Mucosa of descending colon (tissue), 3 donors: ENCODE results near the gene KCND3. TPM values are rescaled to one million over a fixed set of nuclear protein-coding genes. Genes with fewer than 3 reads are reported as not detected.

Experiments used
- ATAC-seq: fragments of 200-7000 bp; cut with Tn5 transposase; one replicate; pipeline ENCODE4 v1.9.1; 2020; ENCODE audit warnings: mild to moderate bottlenecking, moderate library complexity
- DNase-seq, 3 donors: peaks; one replicate each; pipeline ENCODE4 v3.0.0-alpha.2; 2020
- H3K36me3 ChIP-seq: fragments of 200-600 bp; one replicate; pipeline ENCODE4 v1.8.0; 2021; ENCODE audit warnings: low read depth, mild to moderate bottlenecking
- H3K4me1 ChIP-seq: fragments of 200-600 bp; one replicate; pipeline ENCODE4 v1.8.0; 2021; ENCODE audit warnings: low read depth, mild to moderate bottlenecking
- H3K4me3 ChIP-seq: fragments of 200-600 bp; one replicate; pipeline ENCODE4 v1.8.0; 2021; ENCODE audit warnings: mild to moderate bottlenecking
- H3K9me3 ChIP-seq: fragments of 200-600 bp; one replicate; pipeline ENCODE4 v1.8.0; 2021; ENCODE audit warnings: mild to moderate bottlenecking
- CTCF ChIP-seq: fragments of 200-600 bp; IDR thresholded peaks from one replicate; pipeline ENCODE4 v1.8.0; 2022; ENCODE audit warnings: antibody characterized with exemption, mild to moderate bottlenecking
- intact Hi-C, 2 donors: fragments of 100-400 bp; cut with DNase I in 1 of 2; cut with micrococcal nuclease in 1 of 2; formaldehyde crosslinking; loops; one replicate each; pipeline versions ENCODE4 v1.11.0 to v1.11.1; 2022; cut with DNase I, micrococcal nuclease
- total RNA-seq, 3 donors: library from RNA; stranded (reverse); fragmentation: NEBNext Ultra II Directional in 2 of 3; extraction: Animal tissue kit (Norgen Biotek cat#: 25700) in 2 of 3; gene quantifications; one replicate each; pipeline versions ENCODE4 v1.2.1 to v1.2.4, GENCODE V29; 2021 to 2023
- donor health status: DM: no; HTN: no; CAD: no; lungs with moderate emphysema.
- donor health status: DM: no; HTN: no; CAD: no.
- donor health status: DM: no; HTN: yes; CAD: no.

Gene KCND3
- total RNA-seq, 3 donors from 2014 or later: 1.2 to 10.3 (median 5.5) TPM

GRCh38 chr1:111924786-111925185 is 64.7 kb downstream of the KCND3 start:
- TF ChIP-seq CTCF: no peak
- no peak for ATAC-seq
- no peak for DNase-seq
- no peaks in the 10 kb centered on the region for H3K4me1 ChIP-seq
- H3K36me3 ChIP-seq: no peaks in the 10 kb centered on the region
- H3K9me3 ChIP-seq: no peaks in the 10 kb centered on the region
- no peak overlapping the region for H3K4me3 ChIP-seq
- intact Hi-C loops: no loop called here

GRCh38 chr1:111923766-111924165 is 65.7 kb downstream of the KCND3 start:
- Histone ChIP-seq H3K9me3 (no peaks in the 10 kb centered on the region), H3K4me3 (no peak overlapping the region), H3K4me1 (no peaks in the 10 kb centered on the region), H3K36me3 (no peaks in the 10 kb centered on the region)
- ATAC-seq (no peak), DNase-seq (no peak)
- intact Hi-C loops: no loop called here
- no peak for TF ChIP-seq CTCF

GRCh38 chr1:111921948-111922347 is 67.5 kb downstream of the KCND3 start:
- TF ChIP-seq CTCF: no peak
- Histone ChIP-seq H3K36me3 (no peaks in the 10 kb centered on the region), H3K4me3 (no peak overlapping the region), H3K4me1 (no peaks in the 10 kb centered on the region), H3K9me3 (no peaks in the 10 kb centered on the region)
- ATAC-seq (no peak), DNase-seq (no peak)
- intact Hi-C loops: no loop called here

- no peaks in the 10 kb centered on the region for H3K36me3 ChIP-seq
- no peak for ATAC-seq
- DNase-seq: no peak
- intact Hi-C loops: no loop called here
- no peak overlapping the region for H3K4me3 ChIP-seq
- H3K9me3 ChIP-seq: no peaks in the 10 kb centered on the region
- H3K4me1 ChIP-seq: no peaks in the 10 kb centered on the region
- TF ChIP-seq CTCF: no peak
Observed at GRCh38 chr1:111920221-111921024, 69.0 kb downstream of the KCND3 start.

GRCh38 chr1:111911776-111912515 is 77.5 kb downstream of the KCND3 start:
- Histone ChIP-seq H3K9me3 (no peaks in the 10 kb centered on the region), H3K4me1 (no peaks in the 10 kb centered on the region), H3K36me3 (no peaks in the 10 kb centered on the region), H3K4me3 (no peak overlapping the region)
- intact Hi-C loops: no loop called here
- TF ChIP-seq CTCF: no peak
- DNase-seq (no peak), ATAC-seq (no peak)
